HCT116 (cell line): ENCODE data around the gene FAM209B. TPM values are rescaled to one million over a fixed set of nuclear protein-coding genes. Genes with fewer than 3 reads are reported as not detected.

Experiments used
- ATAC-seq: fragments of 200-7000 bp; cut with Tn5 transposase; 2 replicates; pipeline ENCODE4 v1.9.1; 2020; ENCODE audit warnings: mild to moderate bottlenecking, moderate library complexity
- BruUV-seq: library from RNA; stranded (reverse); fragments of 400-500 nt; replicated peaks from 2 replicates; lab custom pipeline; 2021; lab: Mats Ljungman, UMichigan
- CTCF ChIA-PET: fragments of 300-600 bp; sonication (Branson Sonifier 250); formaldehyde crosslinking; loops from one replicate; lab custom pipeline; 2021; ENCODE audit warnings: antibody characterized with exemption; lab: Charles Lee
- POLR2A ChIA-PET: fragments of 300-600, 350-600 bp; sonication (Branson Sonifier 250); formaldehyde crosslinking; loops from one replicate; lab custom pipeline; 2021; ENCODE audit warnings: antibody characterized with exemption; lab: Charles Lee
- RAD21 ChIA-PET, 2 experiments: fragments of 300-600 bp; sonication (Branson Sonifier 250); formaldehyde crosslinking; loops; one replicate each; lab custom pipeline; 2023; ENCODE audit warnings: low total read pairs in 2 of 2; ENCODE audit not compliant: uncharacterized antibody in 2 of 2, unreplicated experiment in 2 of 2, low non-redundant PET in 1 of 2; lab: Charles Lee
- DNase-seq: peaks from one replicate; pipeline ENCODE4 v3.0.0-alpha.2; 2010; ENCODE audit warnings: low read depth, low spot score
- H2AFZ ChIP-seq: fragments of 200-600 bp; shearing (Covaris generic), sonication (generic); 2 replicates; pipeline ENCODE4 v1.6.1; 2017; ENCODE audit warnings: low read depth, mixed run types, mixed read lengths, antibody characterized with exemption, low read length; ENCODE audit not compliant: poor library complexity, severe bottlenecking
- H3K27ac ChIP-seq: 2 replicates; pipeline ENCODE4 v1.5.1; 2012; ENCODE audit warnings: low read depth, low read length
- H3K27me3 ChIP-seq: fragments of 200-600 bp; sonication (generic); 2 replicates; pipeline ENCODE4 v1.6.1; 2016; ENCODE audit warnings: mixed run types, low read length, mixed read lengths; ENCODE audit not compliant: insufficient read depth
- H3K36me3 ChIP-seq, 2 experiments: fragments of 200-500 bp in 1 of 2; fragments of 200-600 bp in 1 of 2; sonication (Bioruptor generic) in 1 of 2; sonication (generic) in 1 of 2; 2 replicates each; pipeline versions ENCODE4 v1.5.1 to v1.6.1; 2014 to 2016; ENCODE audit warnings: low read length in 2 of 2, inconsistent platforms in 1 of 2, mixed read lengths in 1 of 2, mixed run types in 1 of 2; ENCODE audit not compliant: insufficient read depth in 2 of 2, control insufficient read depth in 1 of 2
- H3K4me1 ChIP-seq, 2 experiments: fragments of 200-600 bp in 1 of 2; sonication (generic) in 1 of 2; 2 replicates each; pipeline versions ENCODE4 v1.5.1 to v1.6.1; 2012 to 2017; ENCODE audit warnings: low read length in 2 of 2, inconsistent platforms in 1 of 2, mild to moderate bottlenecking in 1 of 2, mixed read lengths in 1 of 2, mixed run types in 1 of 2, moderate library complexity in 1 of 2; ENCODE audit not compliant: insufficient read depth in 2 of 2, control insufficient read depth in 1 of 2
- H3K4me2 ChIP-seq: fragments of 200-600 bp; sonication (generic); 2 replicates; pipeline ENCODE4 v1.6.1; 2017; ENCODE audit warnings: mixed run types, low read length, mixed read lengths
- H3K4me3 ChIP-seq, 2 experiments: fragments of 200-600 bp in 1 of 2; sonication (generic) in 1 of 2; replicated peaks in 1 of 2; 2 replicates each; pipeline ENCODE4 v1.5.1; 2011 to 2016; ENCODE audit warnings: low read length in 2 of 2, control low read depth in 1 of 2, low read depth in 1 of 2, mild to moderate bottlenecking in 1 of 2, mixed read lengths in 1 of 2, mixed run types in 1 of 2
- H3K79me2 ChIP-seq: fragments of 200-600 bp; sonication (generic); 2 replicates; pipeline ENCODE4 v1.6.1; 2017; ENCODE audit warnings: mild to moderate bottlenecking, mixed run types, low read length, moderate library complexity, mixed read lengths; ENCODE audit not compliant: insufficient read depth
- H3K9ac ChIP-seq: fragments of 200-600 bp; sonication (generic); 2 replicates; pipeline ENCODE4 v1.6.1; 2016; ENCODE audit warnings: low read length, mixed read lengths
- H3K9me2 ChIP-seq: fragments of 200-600 bp; sonication (generic), shearing (Covaris generic); 2 replicates; pipeline ENCODE4 v1.6.1; 2017; ENCODE audit warnings: mixed run types, mild to moderate bottlenecking, moderate library complexity; ENCODE audit not compliant: insufficient read depth
- H3K9me3 ChIP-seq, 2 experiments: fragments of 200-500 bp in 1 of 2; fragments of 200-600 bp in 1 of 2; sonication (Bioruptor generic) in 1 of 2; sonication (generic) in 1 of 2; 2 replicates each; pipeline ENCODE4 v1.6.1; 2014 to 2017; ENCODE audit warnings: low read length in 2 of 2, mixed read lengths in 2 of 2, inconsistent platforms in 1 of 2, low read depth in 1 of 2, mild to moderate bottlenecking in 1 of 2, mixed run types in 1 of 2, moderate library complexity in 1 of 2; ENCODE audit not compliant: control insufficient read depth in 1 of 2, insufficient read depth in 1 of 2
- H4K20me1 ChIP-seq: fragments of 200-600 bp; sonication (generic), shearing (Covaris generic); 2 replicates; pipeline ENCODE4 v1.6.1; 2017; ENCODE audit warnings: mixed run types, mild to moderate bottlenecking, moderate library complexity; ENCODE audit not compliant: insufficient read depth
- ELF1 ChIP-seq: IDR thresholded peaks from 2 replicates; pipeline ENCODE4 v1.6.1; 2012; ENCODE audit warnings: low read depth, borderline replicate concordance
- EZH2phosphoT487 ChIP-seq: fragments of 200-600 bp; IDR thresholded peaks from 2 replicates; pipeline ENCODE4 v1.6.1; 2018; ENCODE audit warnings: antibody characterized with exemption, borderline replicate concordance
- FOSL1 ChIP-seq: IDR thresholded peaks from 2 replicates; pipeline ENCODE4 v1.6.1; 2012; ENCODE audit warnings: low read depth
- JUND ChIP-seq: IDR thresholded peaks from 2 replicates; pipeline ENCODE4 v1.6.1; 2012
- POLR2A ChIP-seq: IDR thresholded peaks from 2 replicates; pipeline ENCODE4 v1.7.0; 2011; ENCODE audit warnings: borderline replicate concordance; ENCODE audit not compliant: insufficient read depth, insufficient read length; ENCODE audit errors: extremely low read depth
- RAD21 ChIP-seq: IDR thresholded peaks from 2 replicates; pipeline ENCODE4 v1.6.1; 2012; ENCODE audit warnings: low read depth, mild to moderate bottlenecking
- REST ChIP-seq: IDR thresholded peaks from 2 replicates; pipeline ENCODE4 v1.6.1; 2012; ENCODE audit warnings: low read depth
- SIN3A ChIP-seq: IDR thresholded peaks from 2 replicates; pipeline ENCODE4 v1.6.1; 2012; ENCODE audit warnings: low read depth
- SP1 ChIP-seq: IDR thresholded peaks from 2 replicates; pipeline ENCODE4 v1.6.1; 2012; ENCODE audit warnings: low read depth
- SRF ChIP-seq: IDR thresholded peaks from 2 replicates; pipeline ENCODE4 v1.6.1; 2012; ENCODE audit warnings: low read depth
- TCF7L2 ChIP-seq: IDR thresholded peaks from 2 replicates; pipeline ENCODE4 v1.7.0; 2011; ENCODE audit warnings: borderline replicate concordance, inconsistent platforms; ENCODE audit not compliant: insufficient read depth, insufficient read length; ENCODE audit errors: extremely low read depth
- YY1 ChIP-seq: IDR thresholded peaks from 2 replicates; pipeline ENCODE4 v1.6.1; 2011; ENCODE audit warnings: low read length, low read depth, moderate library complexity, mild to moderate bottlenecking; ENCODE audit not compliant: insufficient replicate concordance; ENCODE audit errors: extremely low read depth
- ZFX ChIP-seq: fragments of 450-650 bp; IDR thresholded peaks from 2 replicates; pipeline ENCODE4 v1.6.1; 2017
- ZNF274 ChIP-seq: fragments of 200-500 bp; sonication (Bioruptor generic); IDR thresholded peaks from 2 replicates; pipeline ENCODE4 v1.6.1; 2014; ENCODE audit warnings: mild to moderate bottlenecking, low read depth, low read length, inconsistent platforms
- intact Hi-C: fragments of 100-400 bp; cut with micrococcal nuclease; formaldehyde crosslinking; loops from 2 replicates; pipeline ENCODE4 v1.10.0; 2022
- total RNA-seq: library from RNA; stranded (reverse); gene quantifications from one replicate; pipeline ENCODE4 v1.2.1, GENCODE V29; 2021; ENCODE audit not compliant: unreplicated experiment
- TF ChIP-seq, protein P1 (sequence below): IDR thresholded peaks from 2 replicates; pipeline ENCODE4 v1.6.1; 2012

FAM209B gene
- total RNA-seq, 1 experiment from 2014 or later, result not detected

- Histone ChIP-seq H3K9ac (no peak overlapping the region), H2AFZ (no peak overlapping the region), H3K4me3 (no peak overlapping the region), H3K36me3 (no peaks in the 10 kb centered on the region), H4K20me1 (no peaks in the 10 kb centered on the region), H3K9me2 (no peaks in the 10 kb centered on the region), H3K4me2 (no peak overlapping the region), H3K79me2 (no peaks in the 10 kb centered on the region), H3K9me3 (no peaks in the 10 kb centered on the region), H3K4me1 (peaks cover 3 to 4% of the 10 kb centered on the region in 2 experiments; a peak in 1 of 4 replicates), H3K27ac (no peak overlapping the region), H3K27me3 (no peaks in the 10 kb centered on the region)
- ChIA-PET POLR2A (no interaction called here), CTCF (no interaction called here), RAD21 (no interaction called here)
- ATAC-seq (no peak), DNase-seq (no peak)
- TF ChIP-seq JUND, result no peak
- no peak for TF ChIP-seq REST
- TF ChIP-seq ZFX, result no peak
- TF ChIP-seq SIN3A, result no peak
- no peak for TF ChIP-seq ELF1
- no peak for TF ChIP-seq YY1
- TF ChIP-seq EZH2phosphoT487, result no peak
- TF ChIP-seq RAD21, result no peak
- TF ChIP-seq, protein P1, sequence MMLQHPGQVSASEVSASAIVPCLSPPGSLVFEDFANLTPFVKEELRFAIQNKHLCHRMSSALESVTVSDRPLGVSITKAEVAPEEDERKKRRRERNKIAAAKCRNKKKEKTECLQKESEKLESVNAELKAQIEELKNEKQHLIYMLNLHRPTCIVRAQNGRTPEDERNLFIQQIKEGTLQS, result no peak
- no peak for TF ChIP-seq TCF7L2
- TF ChIP-seq FOSL1, result no peak
- no peak for TF ChIP-seq SP1
- no peak for TF ChIP-seq SRF
- no peak for TF ChIP-seq POLR2A
- TF ChIP-seq ZNF274, result no peak
- intact Hi-C loops, result no loop called here
- BruUV-seq, result no TSS peak
Measured at GRCh38 chr20:56581701-56582100, 48.7 kb downstream of the FAM209B start.
